Right kidney (tissue), 1 donor: ENCODE measurements around the gene COLEC11.
A peak's percentile ranks its signal among the peaks of the same experiment; 100 is the strongest.
"Not testable (repeated sequence)": the region's sequence is repeated elsewhere in the genome, so short reads cannot be mapped to it uniquely, and the experiment has no call there.

Experiments used
- DNase-seq: peaks from one replicate; pipeline ENCODE4 v3.0.0-alpha.2; 2016

Gene COLEC11

GRCh38 chr2:3604991-3605961 lies 10.4 kb downstream of the COLEC11 start:
- peak; percentile 46 for DNase-seq

GRCh38 chr2:3606028-3606369 lies 11.1 kb downstream of the COLEC11 start:
- DNase-seq: no peak

GRCh38 chr2:3606370-3607201 lies 11.7 kb downstream of the COLEC11 start:
- no peak for DNase-seq

GRCh38 chr2:3608373-3609278 lies 13.7 kb downstream of the COLEC11 start:
- no peak for DNase-seq

GRCh38 chr2:3609279-3609673 lies 14.4 kb downstream of the COLEC11 start:
- DNase-seq: not testable (repeated sequence)

- no peak for DNase-seq
Measured at GRCh38 chr2:3610415-3610814, 15.5 kb downstream of the COLEC11 start.

- DNase-seq: no peak
Measured at GRCh38 chr2:3610881-3611505, 16.1 kb downstream of the COLEC11 start.

GRCh38 chr2:3611589-3611988 lies 16.7 kb downstream of the COLEC11 start:
- DNase-seq: no peak

- no peak for DNase-seq
Measured at GRCh38 chr2:3612639-3613523, 18.0 kb downstream of the COLEC11 start.

- no peak for DNase-seq
Measured at GRCh38 chr2:3613524-3613905, 18.6 kb downstream of the COLEC11 start.

- not testable (repeated sequence) for DNase-seq
Measured at GRCh38 chr2:3614743-3615142, 19.8 kb downstream of the COLEC11 start.

- not testable (repeated sequence) for DNase-seq
Measured at GRCh38 chr2:3615541-3616200, 20.8 kb downstream of the COLEC11 start.

- DNase-seq: not testable (repeated sequence)
Measured at GRCh38 chr2:3616435-3617197, 21.7 kb downstream of the COLEC11 start.

GRCh38 chr2:3617198-3617890 lies 22.4 kb downstream of the COLEC11 start:
- DNase-seq: no peak

- no peak for DNase-seq
Measured at GRCh38 chr2:3618367-3618766, 23.5 kb downstream of the COLEC11 start.

GRCh38 chr2:3619033-3619432 lies 24.1 kb downstream of the COLEC11 start:
- DNase-seq: no peak

- DNase-seq: not testable (repeated sequence)
Measured at GRCh38 chr2:3619661-3620060, 24.7 kb downstream of the COLEC11 start.

GRCh38 chr2:3620834-3621233 lies 25.9 kb downstream of the COLEC11 start:
- DNase-seq: no peak

GRCh38 chr2:3622967-3623366 lies 28.1 kb downstream of the COLEC11 start:
- no peak for DNase-seq
